GM18502 (cell line): Measurements from ENCODE around the gene ATG5.
"Not testable (repeated sequence)": the region's sequence is repeated elsewhere in the genome, so short reads cannot be mapped to it uniquely, and the experiment has no call there.

Experiments used
- ATAC-seq: cut with Tn5 transposase; IDR thresholded peaks from one replicate; pipeline ENCODE4 v1.9.1; 2021; ENCODE audit warnings: mild to moderate bottlenecking; ENCODE audit not compliant: unreplicated experiment, poor library complexity

The ATG5 gene

DNA sequence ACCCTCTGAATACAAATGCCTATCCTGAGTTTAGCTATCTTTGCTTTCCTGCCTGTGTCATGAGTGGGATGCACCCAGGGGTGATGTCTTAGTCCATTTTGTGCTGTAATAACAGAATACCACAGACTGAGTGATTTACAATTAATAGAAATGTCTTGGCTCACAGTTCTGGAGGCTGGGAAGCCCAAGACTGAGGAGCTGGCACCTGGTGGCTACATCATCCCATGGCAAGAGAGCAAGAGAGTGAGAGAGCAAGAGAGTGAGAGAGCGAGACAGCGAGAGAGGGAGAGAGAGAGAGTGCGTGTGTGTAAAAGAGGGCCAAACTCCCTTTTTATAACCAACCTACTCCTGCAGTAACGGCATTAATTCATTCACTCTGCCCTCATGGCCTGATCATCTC is 162.6 kb downstream of the ATG5 start:
- no peak for ATAC-seq

DNA sequence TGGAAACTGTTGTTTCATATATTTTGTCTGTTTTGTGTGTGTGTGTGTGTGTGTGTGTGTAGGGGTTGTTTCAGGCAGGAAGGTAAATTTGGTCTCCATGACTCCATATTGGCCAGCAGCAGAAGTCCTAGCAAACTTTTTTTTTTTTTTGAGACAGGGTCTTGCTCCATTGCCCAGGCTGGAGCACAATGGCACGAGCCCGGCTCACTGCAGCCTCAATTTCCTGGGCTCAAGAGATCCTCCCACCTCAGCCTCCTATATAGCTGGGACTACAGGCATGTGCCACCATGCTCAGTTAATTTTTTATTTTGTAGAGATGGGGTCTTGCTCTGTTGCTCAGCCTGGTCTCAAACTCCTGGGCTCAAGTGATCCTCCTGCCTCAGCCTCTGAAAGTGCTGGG is 163.7 kb downstream of the ATG5 start:
- ATAC-seq: no peak

- no peak for ATAC-seq
Measured at GRCh38 chr6:106161311-106161874, 164.2 kb downstream of the ATG5 start.

DNA sequence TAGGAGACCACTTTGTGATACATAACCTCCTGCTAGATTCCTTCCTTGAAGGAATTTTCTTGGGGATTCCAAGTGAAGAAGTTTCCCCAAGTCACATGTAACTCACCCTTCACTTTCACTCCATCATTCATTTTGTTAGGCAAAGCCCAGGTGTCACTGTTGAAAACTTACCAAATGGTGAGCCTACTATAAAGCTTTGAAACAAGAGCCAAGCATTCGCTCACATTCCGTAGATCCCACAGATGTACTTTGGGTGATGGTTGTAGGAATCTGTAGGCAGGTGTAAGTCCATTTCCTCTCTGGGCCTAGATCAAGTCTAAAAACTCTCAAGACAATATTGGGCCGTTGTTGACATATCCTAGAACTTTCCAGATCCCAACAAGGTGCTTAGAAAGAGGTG is 165.4 kb downstream of the ATG5 start:
- ATAC-seq: no peak

GRCh38 chr6:106159531-106159940 is 166.0 kb downstream of the ATG5 start:
- no peak for ATAC-seq

GRCh38 chr6:106158816-106159215 is 166.7 kb downstream of the ATG5 start:
- ATAC-seq: no peak

DNA sequence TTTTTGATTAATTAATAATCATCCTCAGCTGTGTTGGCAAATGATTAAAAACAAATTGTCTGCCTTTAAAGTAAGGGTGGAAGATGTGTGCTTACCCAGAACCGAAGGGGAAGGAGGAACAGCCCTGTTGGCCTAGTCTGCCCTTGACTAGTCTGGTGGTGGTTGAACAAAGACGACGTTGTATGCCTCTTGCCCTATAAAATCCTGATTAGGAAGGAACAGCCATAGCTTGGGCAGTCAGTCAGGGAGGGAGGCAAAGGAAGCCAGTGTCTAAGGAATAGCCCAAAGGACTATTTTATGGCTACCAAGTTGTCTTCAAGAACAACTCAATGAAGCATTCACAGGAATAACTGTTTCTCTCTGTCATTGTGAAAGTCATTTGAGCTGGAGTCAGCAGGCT is 168.7 kb downstream of the ATG5 start:
- ATAC-seq: no peak

DNA sequence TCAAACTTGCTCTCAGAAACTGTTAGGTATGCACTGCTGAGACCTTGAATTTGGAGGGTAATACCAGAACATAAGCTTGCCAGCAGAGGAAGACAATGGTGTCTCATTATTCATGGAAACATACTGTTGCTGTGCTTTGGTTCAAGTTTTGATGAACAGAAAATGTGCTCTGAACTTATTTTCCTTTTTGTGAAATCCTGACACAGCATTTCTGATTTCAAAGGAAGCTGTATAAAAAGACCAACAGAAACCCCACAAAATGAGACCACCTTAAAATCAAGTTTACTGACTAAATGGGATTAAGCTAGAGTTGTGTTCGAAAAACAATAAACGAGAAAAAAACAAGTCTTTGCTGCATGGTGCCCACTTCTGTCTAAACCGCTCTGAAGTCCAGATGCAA is 169.1 kb downstream of the ATG5 start:
- ATAC-seq: no peak

DNA sequence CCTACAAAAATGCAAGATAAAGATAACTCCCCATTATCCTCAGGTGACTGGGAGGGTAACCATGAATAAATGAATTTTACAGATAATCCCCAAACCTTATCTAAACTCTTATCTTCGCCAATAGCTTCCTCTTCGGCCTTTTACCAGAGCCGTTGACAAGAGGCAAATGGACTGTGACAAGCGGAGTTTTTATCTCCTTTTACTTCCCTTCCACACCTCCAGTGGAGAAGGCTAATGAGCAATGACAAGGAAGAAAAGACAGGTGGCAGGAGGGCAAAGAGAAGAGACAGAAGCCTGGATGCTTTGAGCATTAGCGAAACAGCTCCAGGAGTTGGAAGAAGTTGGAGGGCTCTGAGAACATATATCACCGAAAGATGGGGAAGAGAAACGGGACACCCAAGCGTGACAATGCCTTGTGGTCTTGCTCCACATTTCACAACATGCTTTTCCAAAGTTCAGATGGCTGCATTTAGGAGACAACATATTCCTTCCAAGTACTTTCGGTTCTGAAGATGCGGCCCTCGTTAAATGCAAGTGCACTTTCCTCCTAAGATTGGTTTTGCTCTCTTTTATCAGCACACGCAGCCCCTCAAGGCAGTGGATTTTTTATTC is 170.2 kb downstream of the ATG5 start:
- ATAC-seq: no peak

GRCh38 chr6:106154326-106154725 is 171.2 kb downstream of the ATG5 start:
- no peak for ATAC-seq

GRCh38 chr6:106152952-106153351 is 172.6 kb downstream of the ATG5 start:
- no peak for ATAC-seq

- ATAC-seq: not testable (repeated sequence)
Measured at GRCh38 chr6:106152476-106152875, 173.1 kb downstream of the ATG5 start.

DNA sequence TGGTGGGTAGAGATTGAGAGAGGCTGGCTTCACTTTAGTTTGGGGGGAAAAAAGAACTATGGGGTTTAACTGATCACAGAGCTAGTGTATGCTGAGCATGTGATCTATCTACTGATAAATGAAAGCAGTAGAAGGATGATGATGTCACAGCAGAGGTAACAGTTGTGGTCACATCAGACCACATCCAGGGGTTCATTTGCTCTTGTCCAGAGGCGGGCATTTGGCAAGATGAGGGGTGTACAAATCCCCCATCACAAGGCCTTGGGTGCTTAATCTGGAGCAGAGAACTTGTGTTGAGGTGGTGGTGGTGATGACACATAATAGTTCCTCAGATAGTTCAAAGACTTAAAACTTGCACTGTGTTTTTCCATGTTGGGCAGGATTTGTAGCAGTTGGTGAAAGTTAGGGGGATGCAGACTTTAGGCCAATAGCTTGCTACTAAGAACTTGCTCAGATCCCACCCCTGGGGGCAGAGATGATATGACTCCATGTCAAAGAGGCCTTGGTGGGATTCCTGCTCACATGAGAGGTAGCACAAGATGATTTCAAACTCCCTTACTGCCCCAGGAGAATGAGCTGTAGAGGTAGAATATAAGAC is 176.0 kb downstream of the ATG5 start:
- ATAC-seq: peak; percentile 29

GRCh38 chr6:106147476-106147875 is 178.1 kb downstream of the ATG5 start:
- ATAC-seq: no peak

DNA sequence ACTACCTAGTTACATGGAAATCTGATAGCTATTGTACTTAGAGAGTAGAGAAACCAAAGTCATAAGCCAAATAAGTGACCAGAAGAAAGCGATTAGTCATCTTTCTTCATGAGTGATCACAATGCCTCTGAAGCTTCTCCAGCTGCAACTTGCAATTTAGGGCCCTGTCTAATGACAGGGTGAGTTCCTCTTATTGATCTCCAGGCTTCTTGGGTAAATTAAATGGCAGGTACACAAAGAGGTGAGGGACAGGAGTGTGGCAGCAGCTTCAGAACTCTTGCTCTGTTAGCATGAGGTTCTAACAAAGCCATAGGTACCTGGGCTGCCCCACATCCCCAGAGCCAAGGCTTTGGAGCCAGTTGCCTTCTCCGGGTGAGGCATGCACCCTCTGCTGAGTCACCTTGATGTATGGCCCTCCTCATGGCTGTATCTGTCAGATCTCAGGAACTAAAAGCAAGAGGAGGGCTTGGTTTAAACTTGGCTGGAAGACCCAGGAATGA is 178.7 kb downstream of the ATG5 start:
- ATAC-seq: no peak

DNA sequence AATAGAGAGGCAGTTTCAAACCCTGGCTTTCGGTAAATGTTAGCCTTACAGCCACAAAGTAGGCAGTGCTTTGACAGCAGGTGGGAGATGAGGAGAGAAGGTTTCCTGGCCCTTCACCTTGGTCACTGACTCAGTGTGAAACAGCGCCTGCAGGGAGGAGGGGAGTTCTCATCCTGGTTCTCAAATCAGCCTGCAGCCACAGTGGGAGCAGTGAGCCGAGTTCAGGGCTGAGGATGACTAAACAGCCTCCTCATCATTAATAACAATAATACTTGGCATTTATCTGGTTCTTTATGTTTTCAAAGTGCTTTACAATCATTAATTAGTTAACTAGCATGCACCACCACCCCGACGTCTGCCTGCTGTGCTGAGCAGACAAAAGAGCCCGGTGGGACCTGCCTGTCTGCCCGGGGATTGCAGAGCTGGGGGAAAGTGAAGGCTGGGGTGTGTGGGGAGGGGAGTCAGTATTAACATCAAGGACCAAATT is 179.8 kb downstream of the ATG5 start:
- ATAC-seq: peak; percentile 28

DNA sequence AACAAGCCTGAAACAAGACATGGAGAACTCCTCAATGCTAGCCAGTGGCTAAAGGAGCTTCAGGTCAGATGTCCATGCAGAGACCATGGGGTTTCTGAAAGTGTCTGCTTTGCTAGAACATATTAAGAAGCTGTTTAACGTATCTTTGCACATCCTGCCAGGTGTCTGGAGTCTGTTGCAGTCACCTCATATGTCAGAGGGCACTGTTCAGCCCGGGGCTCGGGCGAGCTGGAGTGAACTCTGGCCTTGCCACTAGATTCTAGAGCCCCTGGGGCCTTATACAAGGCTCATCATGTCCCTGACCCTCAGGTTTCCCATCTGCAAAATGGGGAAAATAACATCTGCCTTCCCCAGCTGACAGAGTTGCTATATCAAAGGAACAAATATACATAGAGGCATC is 180.4 kb downstream of the ATG5 start:
- ATAC-seq: no peak

GRCh38 chr6:106143665-106144064 is 181.9 kb downstream of the ATG5 start:
- ATAC-seq: no peak

GRCh38 chr6:106142876-106143431 is 182.6 kb downstream of the ATG5 start:
- no peak for ATAC-seq

DNA sequence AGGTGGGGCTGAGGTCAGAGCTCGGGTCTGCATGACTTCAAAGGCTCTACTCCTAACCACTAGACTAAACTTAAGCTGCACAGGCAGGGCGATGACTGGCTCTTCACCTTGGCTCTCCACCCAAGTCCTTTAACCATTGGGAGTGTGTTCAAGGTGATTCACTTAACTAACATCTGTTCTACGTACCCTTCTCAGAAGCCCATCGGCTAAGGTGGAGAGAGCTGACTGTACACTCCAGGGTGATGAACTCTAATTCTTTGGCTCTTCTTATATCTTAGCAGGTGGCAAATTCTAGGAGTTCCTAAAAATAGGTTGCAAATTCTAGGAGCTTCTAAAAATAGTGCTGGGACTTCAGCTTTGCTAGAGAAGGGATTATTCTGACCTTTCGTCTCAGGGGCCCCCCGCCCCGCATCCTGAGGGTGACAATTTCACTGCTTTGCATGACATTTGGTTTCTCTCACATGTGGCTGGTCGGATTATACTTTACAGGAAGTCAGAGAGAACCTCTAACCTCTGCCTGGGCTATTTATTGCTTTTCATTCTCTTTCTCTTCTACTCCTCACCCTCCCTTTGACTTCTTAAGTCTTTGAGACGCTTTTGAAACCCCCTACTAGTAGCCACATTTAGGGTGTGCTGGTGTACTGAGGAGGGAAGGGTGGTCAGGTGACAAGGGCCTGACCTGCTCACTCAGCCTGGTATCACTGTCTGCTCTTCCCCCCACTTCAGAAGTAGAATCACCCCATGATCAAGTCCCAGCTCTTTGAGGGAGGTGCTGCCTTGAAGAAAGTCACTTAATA is 183.9 kb downstream of the ATG5 start:
- peak; percentile 83 for ATAC-seq

DNA sequence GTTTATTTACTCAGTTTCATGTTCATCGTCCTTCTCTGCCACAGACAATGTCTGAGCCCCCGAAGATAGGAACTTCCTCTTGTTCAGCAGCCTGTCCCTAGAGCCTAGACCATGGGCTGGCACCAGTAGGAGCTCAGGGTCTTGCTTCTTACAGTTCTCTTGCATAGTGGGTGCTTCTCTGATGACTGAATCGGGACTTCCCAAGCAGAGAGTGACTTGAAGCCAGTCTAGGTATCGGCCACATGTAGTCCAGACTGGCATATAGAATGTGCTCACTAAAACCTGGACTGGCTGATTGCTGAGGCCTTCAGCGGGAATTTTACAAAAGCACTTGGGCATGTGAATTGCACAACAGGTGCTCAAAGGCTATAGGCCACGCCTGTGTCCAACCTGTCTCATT is 187.4 kb downstream of the ATG5 start:
- ATAC-seq: no peak
